HEK293 (cell line): ENCODE results near the gene OR6C3.

Experiments used
- CTCF ChIA-PET: fragments of 350-600 bp; formaldehyde crosslinking; extraction: SDS; loops from one replicate; lab custom pipeline; 2021; ENCODE audit warnings: antibody characterized with exemption; lab: Yijun Ruan, JAX
- POLR2A ChIA-PET: fragments of 300-600 bp; formaldehyde crosslinking; extraction: SDS; loops from one replicate; lab custom pipeline; 2020; ENCODE audit warnings: antibody characterized with exemption, inconsistent platforms; lab: Yijun Ruan, JAX
- H3K27ac ChIP-seq: fragments of 200-500 bp; sonication (Bioruptor generic); 2 replicates; pipeline ENCODE4 v1.5.1; 2014; ENCODE audit warnings: low read depth, low read length, control low read depth, inconsistent platforms; ENCODE audit errors: extremely low read depth
- H3K36me3 ChIP-seq, 2 experiments: fragments of 200-500 bp in 1 of 2; sonication (Bioruptor generic) in 1 of 2; 1 replicate in 1 of 2; 2 replicates in 1 of 2; pipeline ENCODE4 v1.5.1; 2014 to 2017; ENCODE audit warnings: inconsistent platforms in 2 of 2, low read length in 2 of 2; ENCODE audit not compliant: control insufficient read depth in 2 of 2, insufficient read depth in 1 of 2
- H3K4me1 ChIP-seq: fragments of 200-500 bp; sonication (Bioruptor generic); 2 replicates; pipeline ENCODE4 v1.5.1; 2014; ENCODE audit warnings: mild to moderate bottlenecking, low read length, inconsistent platforms; ENCODE audit not compliant: control insufficient read depth, insufficient read depth
- H3K4me3 ChIP-seq: 2 replicates; pipeline ENCODE4 v1.5.1; 2011; ENCODE audit warnings: low read depth, mild to moderate bottlenecking, control low read depth, low read length, moderate library complexity
- H3K9me3 ChIP-seq: fragments of 200-500 bp; sonication (Bioruptor generic); 2 replicates; pipeline ENCODE4 v1.5.1; 2014; ENCODE audit warnings: low read depth, low read length, inconsistent platforms; ENCODE audit not compliant: control insufficient read depth, insufficient read depth
- HOXD13 ChIP-seq: sonication (generic); formaldehyde crosslinking; IDR thresholded peaks from 2 replicates; pipeline ENCODE4 v1.8.0; 2022; ENCODE audit warnings: missing genetic modification reagents, borderline replicate concordance
- KLF8 ChIP-seq: fragments of 450-650 bp; formaldehyde crosslinking; IDR thresholded peaks from 2 replicates; pipeline ENCODE4 v1.5.1; 2016; ENCODE audit warnings: missing biosample characterization, missing genetic modification characterization
- ZIC2 ChIP-seq: fragments of 450-650 bp; formaldehyde crosslinking; IDR thresholded peaks from 2 replicates; pipeline ENCODE4 v1.5.1; 2016; ENCODE audit warnings: missing biosample characterization, missing genetic modification characterization
- ZNF121 ChIP-seq: fragments of 450-650 bp; formaldehyde crosslinking; IDR thresholded peaks from 2 replicates; pipeline ENCODE4 v1.5.1; 2016; ENCODE audit warnings: missing biosample characterization, missing genetic modification characterization
- ZNF202 ChIP-seq: fragments of 450-650 bp; formaldehyde crosslinking; IDR thresholded peaks from 2 replicates; pipeline ENCODE4 v1.5.1; 2016; ENCODE audit warnings: missing biosample characterization, missing genetic modification characterization, borderline replicate concordance
- ZNF280D ChIP-seq: fragments of 450-650 bp; formaldehyde crosslinking; IDR thresholded peaks from 2 replicates; pipeline ENCODE4 v1.5.1; 2016; ENCODE audit warnings: missing biosample characterization, missing genetic modification characterization
- ZNF426 ChIP-seq: fragments of 450-650 bp; formaldehyde crosslinking; IDR thresholded peaks from 2 replicates; pipeline ENCODE4 v1.5.1; 2017; ENCODE audit warnings: missing biosample characterization, missing genetic modification characterization, mild to moderate bottlenecking, inconsistent platforms, moderate library complexity
- TF ChIP-seq, protein P1 (sequence below): fragments of 450-650 bp; formaldehyde crosslinking; IDR thresholded peaks from 2 replicates; pipeline ENCODE4 v1.5.1; 2016; ENCODE audit warnings: missing biosample characterization, missing genetic modification characterization

The OR6C3 gene

DNA sequence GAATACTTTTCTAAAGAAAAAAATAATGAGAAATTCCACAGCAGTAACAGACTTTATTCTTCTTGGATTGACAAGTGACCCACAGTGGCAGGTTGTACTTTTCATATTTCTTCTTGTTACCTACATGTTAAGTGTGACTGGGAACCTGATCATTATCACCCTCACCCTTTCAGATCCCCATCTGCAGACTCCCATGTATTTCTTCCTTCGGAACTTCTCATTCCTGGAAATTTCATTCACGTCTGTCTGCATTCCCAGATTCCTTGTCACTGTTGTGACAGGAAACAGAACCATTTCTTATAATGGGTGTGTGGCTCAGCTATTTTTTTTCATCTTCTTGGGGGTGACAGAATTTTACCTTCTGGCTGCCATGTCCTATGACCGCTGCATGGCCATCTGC, 34.5 kb downstream of the OR6C3 start:
- Histone ChIP-seq H3K4me1 (no peaks in the 10 kb centered on the region), H3K9me3 (no peaks in the 10 kb centered on the region), H3K27ac (no peak overlapping the region), H3K36me3 (no peaks in the 10 kb centered on the region), H3K4me3 (no peak overlapping the region)
- ChIA-PET POLR2A (no interaction called here), CTCF (no interaction called here)
- no peak for TF ChIP-seq ZNF426

- Histone ChIP-seq H3K4me3 (no peak overlapping the region), H3K27ac (no peak overlapping the region), H3K4me1 (no peaks in the 10 kb centered on the region), H3K9me3 (no peaks in the 10 kb centered on the region), H3K36me3 (no peaks in the 10 kb centered on the region)
- TF ChIP-seq ZNF121 (tag by site-specific recombination): no peak
- TF ChIP-seq, protein P1, sequence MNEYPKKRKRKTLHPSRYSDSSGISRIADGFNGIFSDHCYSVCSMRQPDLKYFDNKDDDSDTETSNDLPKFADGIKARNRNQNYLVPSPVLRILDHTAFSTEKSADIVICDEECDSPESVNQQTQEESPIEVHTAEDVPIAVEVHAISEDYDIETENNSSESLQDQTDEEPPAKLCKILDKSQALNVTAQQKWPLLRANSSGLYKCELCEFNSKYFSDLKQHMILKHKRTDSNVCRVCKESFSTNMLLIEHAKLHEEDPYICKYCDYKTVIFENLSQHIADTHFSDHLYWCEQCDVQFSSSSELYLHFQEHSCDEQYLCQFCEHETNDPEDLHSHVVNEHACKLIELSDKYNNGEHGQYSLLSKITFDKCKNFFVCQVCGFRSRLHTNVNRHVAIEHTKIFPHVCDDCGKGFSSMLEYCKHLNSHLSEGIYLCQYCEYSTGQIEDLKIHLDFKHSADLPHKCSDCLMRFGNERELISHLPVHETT: no peak
- TF ChIP-seq ZIC2: no peak
- no peak for TF ChIP-seq KLF8 (tag by site-specific recombination)
- no peak for TF ChIP-seq HOXD13 (CRISPR knock-in tag)
- no peak for TF ChIP-seq ZNF280D (tag by site-specific recombination)
- no peak for TF ChIP-seq ZNF202 (tag by site-specific recombination)
- POLR2A ChIA-PET: no interaction called here
- CTCF ChIA-PET: interaction anchor here (0.6 kb wide), 1 partner anchor 26 kb away, joined by 3 read pairs; no protein-coding TSS in a partner anchor
Measured at GRCh38 chr12:55372521-55372920, 42.0 kb downstream of the OR6C3 start.
